ENCODE measurements around the gene PCGF3.
"Not testable (repeated sequence)": the region's sequence is repeated elsewhere in the genome, so short reads cannot be mapped to it uniquely, and the experiment has no call there.

The PCGF3 gene

GRCh38 chr4:705278-706082 is at the start of gene PCGF3:
PCGF3 (plus strand) TSS chr4:705832; CDS start chr4:733681, 27,849 bp downstream.
- DNase-seq, result peak; percentile 62

- no peak for DNase-seq
Measured at GRCh38 chr4:656436-657337, 48.9 kb upstream of the PCGF3 start.

GRCh38 chr4:657338-657833 is 48.2 kb upstream of the PCGF3 start:
- no peak for DNase-seq

GRCh38 chr4:657834-658667 is 47.6 kb upstream of the PCGF3 start:
- DNase-seq, result no peak

- DNase-seq, result no peak
Measured at GRCh38 chr4:658681-659667, 46.7 kb upstream of the PCGF3 start.

- DNase-seq, result no peak
Measured at GRCh38 chr4:659851-660250, 45.8 kb upstream of the PCGF3 start.

GRCh38 chr4:660401-660800 is 45.2 kb upstream of the PCGF3 start:
- no peak for DNase-seq

GRCh38 chr4:661231-661630 is 44.4 kb upstream of the PCGF3 start:
- DNase-seq, result no peak

- no peak for DNase-seq
Measured at GRCh38 chr4:661881-662761, 43.5 kb upstream of the PCGF3 start.

- no peak for DNase-seq
Measured at GRCh38 chr4:663046-663437, 42.6 kb upstream of the PCGF3 start.

- no peak for DNase-seq
Measured at GRCh38 chr4:663438-664428, 41.9 kb upstream of the PCGF3 start.

- DNase-seq, result no peak
Measured at GRCh38 chr4:664713-665231, 40.9 kb upstream of the PCGF3 start.

- DNase-seq, result no peak
Measured at GRCh38 chr4:665381-665750, 40.3 kb upstream of the PCGF3 start.

- DNase-seq, result no peak
Measured at GRCh38 chr4:665751-666435, 39.7 kb upstream of the PCGF3 start.

- no peak for DNase-seq
Measured at GRCh38 chr4:666436-666810, 39.2 kb upstream of the PCGF3 start.

GRCh38 chr4:666822-667544 is 38.6 kb upstream of the PCGF3 start:
- DNase-seq, result no peak

GRCh38 chr4:667545-667925 is 38.1 kb upstream of the PCGF3 start:
- DNase-seq, result no peak

- not testable (repeated sequence) for DNase-seq
Measured at GRCh38 chr4:668219-668618, 37.4 kb upstream of the PCGF3 start.
